Rectal smooth muscle tissue (tissue), 1 donor: ENCODE measurements around the gene SORBS1.

Experiments
- H3K27ac ChIP-seq: one replicate; pipeline ENCODE4 v1.7.0; 2013; ENCODE audit warnings: low read depth, low read length, inconsistent platforms
- H3K27me3 ChIP-seq: one replicate; pipeline ENCODE4 v1.7.0; 2013; ENCODE audit warnings: low read length; ENCODE audit not compliant: control insufficient read depth, insufficient read depth
- H3K36me3 ChIP-seq: one replicate; pipeline ENCODE4 v1.7.0; 2013; ENCODE audit warnings: low read length; ENCODE audit not compliant: control insufficient read depth, insufficient read depth
- H3K4me1 ChIP-seq: one replicate; pipeline ENCODE4 v1.7.0; 2013; ENCODE audit warnings: low read length; ENCODE audit not compliant: control insufficient read depth, insufficient read depth
- H3K4me3 ChIP-seq: one replicate; pipeline ENCODE4 v1.7.0; 2013; ENCODE audit warnings: low read length
- H3K9ac ChIP-seq: one replicate; pipeline ENCODE4 v1.7.0; 2013; ENCODE audit warnings: low read length

The SORBS1 gene

DNA sequence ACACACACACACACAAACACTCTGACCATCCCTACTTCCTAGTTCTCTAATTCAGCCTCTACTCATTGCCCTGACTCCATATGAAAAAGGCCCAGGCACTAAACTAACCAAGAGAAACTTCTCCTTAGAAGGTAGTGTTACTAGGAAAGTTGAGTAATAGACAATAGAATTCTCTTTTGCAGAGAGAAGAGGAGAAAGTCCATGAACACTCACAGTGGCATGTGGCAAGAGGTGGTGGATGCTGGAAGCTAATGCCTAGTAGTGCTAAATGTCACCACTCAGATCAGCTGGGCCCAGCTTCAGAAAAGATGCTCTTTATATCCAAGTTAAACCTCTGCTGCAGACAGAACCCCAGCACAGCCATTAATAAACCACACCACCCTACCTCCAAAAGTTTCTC, 58.2 kb downstream of the SORBS1 start:
- Histone ChIP-seq H3K4me3 (no peak overlapping the region), H3K9ac (no peak overlapping the region), H3K4me1 (peaks cover 51% of the 10 kb centered on the region), H3K27ac (peak overlapping the region; percentile 88), H3K27me3 (no peaks in the 10 kb centered on the region), H3K36me3 (no peaks in the 10 kb centered on the region)

DNA sequence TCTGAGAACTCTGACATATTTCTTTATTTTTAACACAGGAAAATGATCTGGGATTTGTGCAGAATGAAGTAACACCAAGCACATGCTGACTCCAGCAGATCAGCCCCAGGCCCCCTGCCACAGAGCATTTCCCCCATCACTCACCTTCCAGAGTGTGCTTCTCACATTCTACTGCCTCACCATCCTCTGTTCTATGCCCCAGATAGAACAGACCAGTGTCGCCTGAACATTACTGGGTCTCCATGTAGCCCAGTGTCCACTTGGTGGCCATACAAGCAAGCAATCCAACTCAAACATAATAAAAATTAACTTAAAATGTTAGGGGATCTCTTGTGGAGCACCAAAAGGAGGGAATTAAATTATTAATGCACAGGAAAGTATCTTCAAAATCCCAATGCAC, 58.8 kb downstream of the SORBS1 start:
- Histone ChIP-seq H3K4me1 (peaks cover 50% of the 10 kb centered on the region), H3K4me3 (no peak overlapping the region), H3K9ac (no peak overlapping the region), H3K27me3 (no peaks in the 10 kb centered on the region), H3K27ac (peak overlapping the region; percentile 88), H3K36me3 (no peaks in the 10 kb centered on the region)

DNA sequence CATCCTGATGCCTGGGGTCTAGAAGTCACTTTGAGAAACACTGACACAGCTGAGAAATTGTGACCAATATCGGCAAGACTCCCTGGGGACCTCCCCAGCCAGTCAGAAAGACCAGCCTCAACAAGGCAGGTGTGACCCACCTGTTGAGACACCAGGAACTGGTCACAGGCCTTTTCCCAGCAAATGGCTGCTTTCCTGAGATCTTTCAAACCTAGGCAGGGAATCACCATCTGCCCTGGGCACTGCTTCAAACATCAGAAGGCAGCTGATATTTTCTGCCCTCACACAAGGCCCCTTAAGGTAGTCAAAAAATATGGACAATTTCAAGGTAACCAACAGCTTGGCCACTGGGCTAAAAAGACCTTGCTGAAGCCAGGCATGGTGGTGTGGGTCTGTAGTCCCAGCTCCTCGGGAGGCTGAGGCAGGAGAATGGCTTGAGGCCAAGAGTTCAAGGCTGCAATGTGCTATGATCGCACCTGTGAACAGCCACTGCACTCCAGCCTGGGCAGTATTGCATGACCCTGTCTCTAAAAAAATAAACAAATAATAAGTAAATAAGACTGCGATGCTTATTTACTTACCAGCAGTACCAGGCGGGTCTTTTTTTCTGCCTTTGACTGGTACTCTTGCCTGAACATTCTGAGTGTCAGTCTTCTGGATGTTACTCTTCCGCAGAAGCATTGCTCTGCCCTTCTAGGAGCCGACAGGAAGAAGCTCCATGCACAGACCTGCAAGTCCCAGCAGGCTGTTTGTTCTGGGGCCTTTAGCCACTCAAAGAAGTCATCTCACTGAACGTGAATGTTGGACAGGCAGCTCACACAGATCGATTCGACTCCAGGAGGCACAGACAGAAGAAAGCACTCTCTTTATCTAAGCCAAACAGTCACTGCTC, 59.7 kb downstream of the SORBS1 start:
- Histone ChIP-seq H3K27me3 (no peaks in the 10 kb centered on the region), H3K9ac (no peak overlapping the region), H3K27ac (peak overlapping the region; percentile 88), H3K4me1 (peaks cover 53% of the 10 kb centered on the region), H3K36me3 (no peaks in the 10 kb centered on the region), H3K4me3 (no peak overlapping the region)

GRCh38 chr10:95500649-95501048, 60.5 kb downstream of the SORBS1 start:
- Histone ChIP-seq H3K36me3 (no peaks in the 10 kb centered on the region), H3K4me1 (peaks cover 45% of the 10 kb centered on the region), H3K4me3 (no peak overlapping the region), H3K9ac (no peak overlapping the region), H3K27me3 (no peaks in the 10 kb centered on the region), H3K27ac (peak overlapping the region; percentile 88)

- Histone ChIP-seq H3K9ac (no peak overlapping the region), H3K27ac (peak overlapping the region; percentile 88), H3K4me1 (peaks cover 40% of the 10 kb centered on the region), H3K27me3 (peaks cover under 1% of the 10 kb centered on the region), H3K4me3 (no peak overlapping the region), H3K36me3 (no peaks in the 10 kb centered on the region)
These were observed 61.1 kb downstream of the SORBS1 start for GRCh38 chr10:95500097-95500496.

DNA sequence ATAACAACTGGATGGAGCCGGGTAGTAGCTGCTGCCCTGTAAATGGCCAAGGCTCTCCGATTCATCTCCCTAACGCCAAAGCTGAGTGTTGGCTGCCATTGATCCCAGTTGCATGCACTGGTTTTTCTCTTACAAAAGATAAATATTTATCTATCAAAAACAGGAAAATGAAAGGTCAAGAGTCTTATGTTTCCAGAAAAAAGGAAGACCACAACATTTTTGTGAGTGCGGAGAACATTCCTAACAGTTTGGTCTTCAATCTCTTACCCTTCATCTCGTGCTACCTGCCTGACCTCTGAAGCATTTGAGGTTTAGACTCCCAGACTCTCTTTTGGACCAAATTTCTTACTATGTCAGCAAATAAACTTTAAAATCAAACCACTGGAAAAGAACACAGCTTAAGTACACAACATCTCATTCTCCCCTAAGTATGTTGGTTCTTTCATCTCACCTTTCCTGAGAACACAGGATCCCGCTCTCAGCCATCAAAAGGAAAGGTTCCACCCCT, 61.6 kb downstream of the SORBS1 start:
- Histone ChIP-seq H3K27ac (peak overlapping the region; percentile 88), H3K27me3 (peaks cover 2% of the 10 kb centered on the region)

GRCh38 chr10:95496951-95497350, 64.2 kb downstream of the SORBS1 start:
- H3K9ac ChIP-seq, result no peak overlapping the region
- H3K27me3 ChIP-seq, result peaks cover 2% of the 10 kb centered on the region
- H3K27ac ChIP-seq, result peak overlapping the region; percentile 46
- H3K4me3 ChIP-seq, result no peak overlapping the region
- H3K36me3 ChIP-seq, result no peaks in the 10 kb centered on the region
- H3K4me1 ChIP-seq, result peaks cover 12% of the 10 kb centered on the region

More for the DNA sequence above, 61.6 kb downstream of the SORBS1 start:
- Histone ChIP-seq H3K4me3 (no peak overlapping the region), H3K4me1 (peaks cover 36% of the 10 kb centered on the region), H3K36me3 (no peaks in the 10 kb centered on the region), H3K9ac (no peak overlapping the region)

GRCh38 chr10:95496246-95496911, 64.8 kb downstream of the SORBS1 start:
- Histone ChIP-seq H3K27me3 (peaks cover 2% of the 10 kb centered on the region), H3K9ac (no peak overlapping the region), H3K36me3 (no peaks in the 10 kb centered on the region), H3K4me3 (no peak overlapping the region), H3K27ac (peak overlapping the region; percentile 46), H3K4me1 (peaks cover 8% of the 10 kb centered on the region)

GRCh38 chr10:95493862-95494261, 67.3 kb downstream of the SORBS1 start:
- no peak overlapping the region for H3K4me3 ChIP-seq
- H3K4me1 ChIP-seq, result peaks cover 8% of the 10 kb centered on the region
- no peaks in the 10 kb centered on the region for H3K36me3 ChIP-seq
- peaks cover 2% of the 10 kb centered on the region for H3K27me3 ChIP-seq
- H3K27ac ChIP-seq, result peak overlapping the region; percentile 62
- no peak overlapping the region for H3K9ac ChIP-seq

- no peak overlapping the region for H3K9ac ChIP-seq
- H3K4me1 ChIP-seq, result peaks cover 11% of the 10 kb centered on the region
- H3K27me3 ChIP-seq, result no peaks in the 10 kb centered on the region
- no peak overlapping the region for H3K4me3 ChIP-seq
- no peaks in the 10 kb centered on the region for H3K36me3 ChIP-seq
- H3K27ac ChIP-seq, result peak overlapping the region; percentile 70
These were observed 73.2 kb downstream of the SORBS1 start for GRCh38 chr10:95487994-95488393.

DNA sequence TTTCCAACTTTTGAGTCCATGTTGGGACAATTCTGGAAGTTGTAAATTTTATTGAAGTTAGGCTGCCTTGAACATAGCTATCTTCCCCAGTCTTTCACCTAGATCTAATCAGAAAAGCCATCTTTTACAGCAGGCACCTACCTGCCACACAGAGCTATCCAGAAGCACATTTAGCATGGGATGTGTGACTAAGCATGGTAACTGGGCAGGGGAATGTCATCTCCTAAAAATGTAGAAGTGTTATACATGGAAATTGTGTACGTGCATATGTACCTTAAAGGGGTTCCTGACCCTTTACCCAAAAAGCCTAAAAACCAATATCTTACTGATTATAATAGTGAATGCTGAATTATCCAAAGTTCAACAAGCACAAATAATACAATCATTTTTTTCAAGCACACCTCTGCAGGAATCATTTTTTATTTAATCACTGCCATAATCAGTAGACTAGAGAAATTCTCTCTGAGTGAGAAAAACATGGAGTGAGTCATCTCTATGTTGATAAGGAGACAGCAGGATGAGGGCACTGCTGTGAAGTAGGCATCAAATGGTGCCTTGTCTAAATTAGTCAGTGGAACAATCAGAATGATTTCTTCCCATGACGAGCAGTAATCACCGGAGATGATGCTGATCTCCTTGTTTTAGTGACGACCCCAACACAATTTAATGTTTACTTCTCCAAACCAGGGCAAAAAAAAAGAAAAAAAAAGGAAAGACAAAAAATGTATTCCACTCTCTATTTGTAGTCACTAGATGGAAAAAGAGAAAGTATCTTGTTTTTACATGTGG, 75.9 kb downstream of the SORBS1 start:
- peaks cover 37% of the 10 kb centered on the region for H3K4me1 ChIP-seq
- no peaks in the 10 kb centered on the region for H3K36me3 ChIP-seq
- no peak overlapping the region for H3K4me3 ChIP-seq
- peak overlapping the region; percentile 19 for H3K27ac ChIP-seq
- H3K9ac ChIP-seq, result no peak overlapping the region
- no peaks in the 10 kb centered on the region for H3K27me3 ChIP-seq
